Colon (tissue), 2 donors: ENCODE data around the gene GPR34.

Experiments used
- FAIRE-seq: peaks from 2 replicates; lab custom pipeline; 2012; peaks lifted over from hg19 to GRCh38; lab: Jason Lieb, UNC
- donor health status: control.
- donor health status: control.

Gene GPR34

GRCh38 chrX:41734530-41734929 is 45.8 kb downstream of the GPR34 start:
- peak; percentile 10 for FAIRE-seq

GRCh38 chrX:41737065-41737464 is 48.3 kb downstream of the GPR34 start:
- no peak for FAIRE-seq

GRCh38 chrX:41739871-41740270 is 51.1 kb downstream of the GPR34 start:
- FAIRE-seq: no peak
